Keratinocyte (primary cell): ENCODE measurements around the gene GAP43. TPM values are rescaled to one million over a fixed set of nuclear protein-coding genes. Genes with fewer than 3 reads are reported as not detected.
"Not testable (repeated sequence)": the region's sequence is repeated elsewhere in the genome, so short reads cannot be mapped to it uniquely, and the experiment has no call there.

Experiments used
- DNase-seq: peaks from one replicate; pipeline ENCODE4 v3.0.0-alpha.2; 2011; ENCODE audit warnings: low read depth, missing footprints, low spot score
- FAIRE-seq: peaks from 2 replicates; lab custom pipeline; 2011; peaks lifted over from hg19 to GRCh38; lab: Jason Lieb, UNC
- H2AFZ ChIP-seq: 2 replicates; pipeline ENCODE4 v1.6.0; 2012; ENCODE audit warnings: low read length, control low read depth, inconsistent platforms; ENCODE audit not compliant: control insufficient read depth
- H3K27ac ChIP-seq: 2 replicates; pipeline ENCODE4 v1.5.1; 2011; ENCODE audit warnings: low read length; ENCODE audit not compliant: control insufficient read depth, insufficient read depth
- H3K27me3 ChIP-seq: 3 replicates; pipeline ENCODE4 v1.6.0; 2011; ENCODE audit warnings: low read length; ENCODE audit not compliant: control insufficient read depth, insufficient read depth; ENCODE audit errors: extremely low read depth
- H3K36me3 ChIP-seq, 2 experiments: 2 replicates in 1 of 2; 3 replicates in 1 of 2; pipeline ENCODE4 v1.5.1; 2011; ENCODE audit warnings: low read length in 2 of 2, mild to moderate bottlenecking in 1 of 2; ENCODE audit not compliant: control insufficient read depth in 2 of 2, insufficient read depth in 2 of 2; ENCODE audit errors: extremely low read depth in 1 of 2
- H3K4me1 ChIP-seq: 3 replicates; pipeline ENCODE4 v1.5.1; 2011; ENCODE audit warnings: low read length; ENCODE audit not compliant: control insufficient read depth, insufficient read depth; ENCODE audit errors: extremely low read depth
- H3K4me2 ChIP-seq: 3 replicates; pipeline ENCODE4 v1.6.0; 2011; ENCODE audit warnings: low read depth, low read length; ENCODE audit not compliant: control insufficient read depth, insufficient read depth; ENCODE audit errors: extremely low read depth
- H3K4me3 ChIP-seq, 3 experiments: fragments of 200-600 bp in 1 of 3; sonication (generic) in 1 of 3; 2 replicates in 2 of 3; 3 replicates in 1 of 3; pipeline ENCODE4 v1.5.1; 2011 to 2016; ENCODE audit warnings: low read length in 3 of 3, mild to moderate bottlenecking in 3 of 3, control low read depth in 2 of 3, inconsistent platforms in 1 of 3, low read depth in 1 of 3, mixed read lengths in 1 of 3, mixed run types in 1 of 3, moderate library complexity in 1 of 3; ENCODE audit not compliant: control insufficient read depth in 2 of 3, insufficient read depth in 2 of 3; ENCODE audit errors: extremely low read depth in 1 of 3
- H3K79me2 ChIP-seq: 2 replicates; pipeline ENCODE4 v1.6.0; 2012; ENCODE audit warnings: low read length; ENCODE audit not compliant: control insufficient read depth, insufficient read depth
- H3K9ac ChIP-seq: 3 replicates; pipeline ENCODE4 v1.6.0; 2011; ENCODE audit warnings: low read length; ENCODE audit not compliant: control insufficient read depth, insufficient read depth; ENCODE audit errors: extremely low read depth
- H3K9me1 ChIP-seq: 3 replicates; pipeline ENCODE4 v1.6.0; 2011; ENCODE audit warnings: low read length; ENCODE audit not compliant: control insufficient read depth, insufficient read depth; ENCODE audit errors: extremely low read depth
- H3K9me3 ChIP-seq: 2 replicates; pipeline ENCODE4 v1.5.1; 2012; ENCODE audit warnings: low read depth, low read length; ENCODE audit not compliant: control insufficient read depth
- H4K20me1 ChIP-seq: 3 replicates; pipeline ENCODE4 v1.6.0; 2011; ENCODE audit warnings: low read length; ENCODE audit not compliant: control insufficient read depth, insufficient read depth; ENCODE audit errors: extremely low read depth
- EZH2 ChIP-seq: IDR thresholded peaks from one replicate; pipeline ENCODE4 v1.6.1; 2012; ENCODE audit warnings: inconsistent platforms, mild to moderate bottlenecking, low read length, moderate library complexity
- dilution Hi-C: fragments of 300-500 bp; cut with MboI; formaldehyde crosslinking; loops from one replicate; pipeline ENCODE4 v1.7.0; 2020; ENCODE audit warnings: low sequenced_read_pairs; ENCODE audit not compliant: extremely low pct_ligation_motif_present
- polyA plus RNA-seq, 5 experiments: library from polyadenylated mRNA; depleted of rRNA in 3 of 5; stranded (reverse) in 3 of 5; stranded (forward) in 1 of 5; unstranded in 1 of 5; fragments of >200 nt; gene quantifications; 1 replicate in 1 of 5; 2 replicates in 3 of 5; 3 replicates in 1 of 5; pipeline versions ENCODE4 v1.2.1 to v1.2.3, GENCODE V29; 2011 to 2012; ENCODE audit warnings: missing spikeins in 2 of 5, low read depth in 1 of 5, low replicate concordance in 1 of 5
- TF ChIP-seq, protein P1 (sequence below), 3 experiments: IDR thresholded peaks in 1 of 3; conservative IDR thresholded peaks in 1 of 3; optimal IDR thresholded peaks in 1 of 3; 2 replicates in 2 of 3; 3 replicates in 1 of 3; pipeline versions ENCODE3 to v1.5.1; 2011; ENCODE audit warnings: low read length in 3 of 3, mild to moderate bottlenecking in 3 of 3, moderate library complexity in 2 of 3, control low read depth in 1 of 3, inconsistent platforms in 1 of 3; ENCODE audit not compliant: insufficient read depth in 2 of 3; ENCODE audit errors: extremely low read depth in 1 of 3

The GAP43 gene
- polyA plus RNA-seq, 1 donor (not counting 4 experiments of a cell fraction or from before 2014, with no cell fraction given) = not detected

DNA sequence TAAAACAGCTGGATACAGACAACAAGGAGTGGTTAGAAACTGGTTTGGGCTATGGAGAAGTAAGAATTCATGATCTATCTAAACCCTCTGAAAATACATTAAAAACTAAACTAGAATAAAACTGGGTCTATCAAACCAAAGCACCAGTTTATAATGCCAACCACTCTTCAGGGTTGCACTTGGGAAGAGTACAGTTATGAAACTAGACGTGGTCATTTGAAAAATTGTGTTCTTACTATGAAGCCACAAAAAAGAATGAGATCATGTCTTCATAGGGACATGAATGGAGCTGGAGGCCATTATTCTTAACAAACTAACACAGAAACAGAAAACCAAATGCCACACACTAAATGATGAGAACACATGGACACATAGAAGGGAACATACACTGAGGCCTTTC, 103.8 kb downstream of the GAP43 start:
- Histone ChIP-seq H3K4me3 (no peak overlapping the region), H3K36me3 (no peaks in the 10 kb centered on the region), H3K79me2 (no peaks in the 10 kb centered on the region), H3K9me1 (no peaks in the 10 kb centered on the region), H2AFZ (no peak overlapping the region), H3K9ac (no peak overlapping the region), H3K27me3 (no peaks in the 10 kb centered on the region), H3K27ac (no peak overlapping the region), H3K4me2 (no peak overlapping the region), H4K20me1 (no peaks in the 10 kb centered on the region), H3K9me3 (no peaks in the 10 kb centered on the region), H3K4me1 (no peaks in the 10 kb centered on the region)
- FAIRE-seq (no peak), DNase-seq (no peak)
- no peak for TF ChIP-seq EZH2
- TF ChIP-seq, protein P1, sequence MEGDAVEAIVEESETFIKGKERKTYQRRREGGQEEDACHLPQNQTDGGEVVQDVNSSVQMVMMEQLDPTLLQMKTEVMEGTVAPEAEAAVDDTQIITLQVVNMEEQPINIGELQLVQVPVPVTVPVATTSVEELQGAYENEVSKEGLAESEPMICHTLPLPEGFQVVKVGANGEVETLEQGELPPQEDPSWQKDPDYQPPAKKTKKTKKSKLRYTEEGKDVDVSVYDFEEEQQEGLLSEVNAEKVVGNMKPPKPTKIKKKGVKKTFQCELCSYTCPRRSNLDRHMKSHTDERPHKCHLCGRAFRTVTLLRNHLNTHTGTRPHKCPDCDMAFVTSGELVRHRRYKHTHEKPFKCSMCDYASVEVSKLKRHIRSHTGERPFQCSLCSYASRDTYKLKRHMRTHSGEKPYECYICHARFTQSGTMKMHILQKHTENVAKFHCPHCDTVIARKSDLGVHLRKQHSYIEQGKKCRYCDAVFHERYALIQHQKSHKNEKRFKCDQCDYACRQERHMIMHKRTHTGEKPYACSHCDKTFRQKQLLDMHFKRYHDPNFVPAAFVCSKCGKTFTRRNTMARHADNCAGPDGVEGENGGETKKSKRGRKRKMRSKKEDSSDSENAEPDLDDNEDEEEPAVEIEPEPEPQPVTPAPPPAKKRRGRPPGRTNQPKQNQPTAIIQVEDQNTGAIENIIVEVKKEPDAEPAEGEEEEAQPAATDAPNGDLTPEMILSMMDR (optimal IDR thresholded peaks at IDR 0.05 in 1 of 3, IDR thresholded peaks at IDR 0.05 in 1 of 3, conservative IDR thresholded peaks at IDR 0.05 in 1 of 3; ENCODE audit: extremely low read depth in 1 of 3, insufficient read depth in 2 of 3, low read length in 3 of 3) = no peak
- dilution Hi-C loops = no loop called here

DNA sequence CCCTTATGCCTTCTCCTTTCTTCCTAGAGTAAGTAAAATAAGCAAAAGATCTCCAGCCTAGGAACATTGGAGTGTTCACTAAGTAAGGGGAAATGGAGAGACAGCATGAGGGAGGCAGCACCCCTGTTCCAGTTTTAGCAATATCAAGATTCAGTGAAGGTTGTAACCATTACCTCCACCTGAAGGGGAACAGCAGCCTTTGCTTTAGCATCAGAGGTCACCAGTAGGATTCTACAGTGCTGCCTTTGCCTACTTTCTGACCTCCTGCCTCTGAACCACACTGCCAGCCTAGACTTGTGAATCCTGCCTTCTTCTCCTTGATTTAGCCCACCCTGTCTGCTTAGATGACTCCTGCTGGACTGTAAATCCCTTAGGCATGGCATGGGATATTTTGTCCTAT, 104.7 kb downstream of the GAP43 start:
- H3K4me3 ChIP-seq = no peak overlapping the region
- no peaks in the 10 kb centered on the region for H3K79me2 ChIP-seq
- no peaks in the 10 kb centered on the region for H3K9me1 ChIP-seq
- no peak for TF ChIP-seq EZH2
- TF ChIP-seq, protein P1 (optimal IDR thresholded peaks at IDR 0.05 in 1 of 3, IDR thresholded peaks at IDR 0.05 in 1 of 3, conservative IDR thresholded peaks at IDR 0.05 in 1 of 3; ENCODE audit: extremely low read depth in 1 of 3, insufficient read depth in 2 of 3, low read length in 3 of 3) = no peak
- FAIRE-seq = no peak
- no peaks in the 10 kb centered on the region for H3K4me1 ChIP-seq
- no peak for DNase-seq
- dilution Hi-C loops = no loop called here
- no peak overlapping the region for H2AFZ ChIP-seq
- no peak overlapping the region for H3K4me2 ChIP-seq
- H3K36me3 ChIP-seq = no peaks in the 10 kb centered on the region
- H4K20me1 ChIP-seq = no peaks in the 10 kb centered on the region
- no peak overlapping the region for H3K9ac ChIP-seq
- H3K27ac ChIP-seq = no peak overlapping the region
- H3K9me3 ChIP-seq = no peaks in the 10 kb centered on the region
- no peaks in the 10 kb centered on the region for H3K27me3 ChIP-seq

DNA sequence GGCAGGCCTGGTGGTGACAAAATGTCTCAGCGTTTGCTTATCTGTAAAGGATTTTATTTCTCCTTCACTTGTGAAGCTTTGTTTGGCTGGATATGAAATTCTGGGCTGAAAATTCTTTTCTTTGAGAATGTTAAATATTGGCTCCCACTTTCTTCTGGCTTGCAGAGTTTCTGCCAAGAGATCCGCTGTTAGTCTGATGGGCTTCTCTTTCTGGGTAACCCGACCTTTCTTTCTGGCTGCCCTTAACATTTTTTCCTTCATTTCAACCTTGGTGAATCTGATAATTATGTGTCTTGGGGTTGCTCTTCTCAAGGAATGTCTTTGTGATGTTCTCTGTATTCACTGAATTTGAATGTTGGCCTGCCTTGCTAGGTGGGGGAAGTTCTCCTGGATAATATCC, 113.0 kb downstream of the GAP43 start:
- H2AFZ ChIP-seq, dilution Hi-C loops, H3K9me3 ChIP-seq, H3K36me3 ChIP-seq, FAIRE-seq, H3K9ac ChIP-seq, H3K27me3 ChIP-seq, H3K4me1 ChIP-seq, H3K4me2 ChIP-seq, H3K4me3 ChIP-seq, DNase-seq, H3K79me2 ChIP-seq, H3K27ac ChIP-seq, H3K9me1 ChIP-seq, H4K20me1 ChIP-seq: not testable (repeated sequence)
